ENCODE measurements around the gene TUSC7.

Gene TUSC7

GRCh38 chr3:116743062-116743461 is 33.5 kb downstream of the TUSC7 start:
- Histone ChIP-seq H3K79me2 (ENCODE audit: insufficient read depth, low read length) (no peaks in the 10 kb centered on the region), H3K27ac (ENCODE audit: low read length) (no peak overlapping the region), H3K27me3 (ENCODE audit: insufficient read depth, low read length, poor library complexity) (no peaks in the 10 kb centered on the region), H3K4me1 (ENCODE audit: insufficient read depth, low read length) (no peaks in the 10 kb centered on the region), H2AFZ (ENCODE audit: low read depth, low read length) (no peak overlapping the region), H3K4me2 (ENCODE audit: insufficient read depth, low read length) (no peak overlapping the region), H3K36me3 (ENCODE audit: insufficient read depth, low read length) (no peaks in the 10 kb centered on the region), H3K9ac (ENCODE audit: low read depth, low read length) (no peak overlapping the region), H3K9me3 (ENCODE audit: insufficient read depth, low read length, severe bottlenecking) (no peaks in the 10 kb centered on the region), H3K4me3 (ENCODE audit: low read depth in 1 of 2, low read length in 2 of 2) (no peak overlapping the region), H4K20me1 (ENCODE audit: insufficient read depth, low read length) (no peaks in the 10 kb centered on the region)
- ATAC-seq (ENCODE audit: insufficient read depth, low read depth) (no peak), DNase-seq (no peak)
- no peak for TF ChIP-seq CTCF (IDR thresholded peaks at IDR 0.05; ENCODE audit: borderline replicate concordance, extremely low read depth, low read length, poor library complexity, severe bottlenecking)
- no peak for TF ChIP-seq EZH2 (IDR thresholded peaks at IDR 0.05; ENCODE audit: borderline replicate concordance, low read depth, low read length, severe bottlenecking)

- Histone ChIP-seq H3K4me1 (ENCODE audit: insufficient read depth, low read length) (no peaks in the 10 kb centered on the region), H4K20me1 (ENCODE audit: insufficient read depth, low read length) (no peaks in the 10 kb centered on the region), H3K79me2 (ENCODE audit: insufficient read depth, low read length) (no peaks in the 10 kb centered on the region), H3K9ac (ENCODE audit: low read depth, low read length) (no peak overlapping the region), H3K4me2 (ENCODE audit: insufficient read depth, low read length) (no peak overlapping the region), H3K36me3 (ENCODE audit: insufficient read depth, low read length) (no peaks in the 10 kb centered on the region), H3K27me3 (ENCODE audit: insufficient read depth, low read length, poor library complexity) (no peaks in the 10 kb centered on the region), H2AFZ (ENCODE audit: low read depth, low read length) (no peak overlapping the region), H3K27ac (ENCODE audit: low read length) (no peak overlapping the region), H3K9me3 (ENCODE audit: insufficient read depth, low read length, severe bottlenecking) (no peaks in the 10 kb centered on the region), H3K4me3 (ENCODE audit: low read depth in 1 of 2, low read length in 2 of 2) (no peak overlapping the region)
- ATAC-seq (ENCODE audit: insufficient read depth, low read depth) (no peak), DNase-seq (no peak)
- TF ChIP-seq CTCF (IDR thresholded peaks at IDR 0.05; ENCODE audit: borderline replicate concordance, extremely low read depth, low read length, poor library complexity, severe bottlenecking) (no peak), EZH2 (IDR thresholded peaks at IDR 0.05; ENCODE audit: borderline replicate concordance, low read depth, low read length, severe bottlenecking) (no peak)
Observed at GRCh38 chr3:116749388-116749787, 39.8 kb downstream of the TUSC7 start.

GRCh38 chr3:116757315-116757714 is 47.7 kb downstream of the TUSC7 start:
- DNase-seq = no peak
- ATAC-seq (ENCODE audit: insufficient read depth, low read depth) = no peak
- H3K27ac ChIP-seq (ENCODE audit: low read length) = no peak overlapping the region
- H3K4me2 ChIP-seq (ENCODE audit: insufficient read depth, low read length) = no peak overlapping the region
- no peak overlapping the region for H3K9ac ChIP-seq (ENCODE audit: low read depth, low read length)
- no peaks in the 10 kb centered on the region for H3K79me2 ChIP-seq (ENCODE audit: insufficient read depth, low read length)
- no peaks in the 10 kb centered on the region for H3K27me3 ChIP-seq (ENCODE audit: insufficient read depth, low read length, poor library complexity)
- TF ChIP-seq CTCF (IDR thresholded peaks at IDR 0.05; ENCODE audit: borderline replicate concordance, extremely low read depth, low read length, poor library complexity, severe bottlenecking) (no peak), EZH2 (IDR thresholded peaks at IDR 0.05; ENCODE audit: borderline replicate concordance, low read depth, low read length, severe bottlenecking) (no peak)
- H3K36me3 ChIP-seq (ENCODE audit: insufficient read depth, low read length) = no peaks in the 10 kb centered on the region
- no peak overlapping the region for H3K4me3 ChIP-seq (ENCODE audit: low read depth in 1 of 2, low read length in 2 of 2)
- H3K4me1 ChIP-seq (ENCODE audit: insufficient read depth, low read length) = no peaks in the 10 kb centered on the region
- no peak overlapping the region for H2AFZ ChIP-seq (ENCODE audit: low read depth, low read length)
- no peaks in the 10 kb centered on the region for H4K20me1 ChIP-seq (ENCODE audit: insufficient read depth, low read length)
- no peaks in the 10 kb centered on the region for H3K9me3 ChIP-seq (ENCODE audit: insufficient read depth, low read length, severe bottlenecking)

GRCh38 chr3:116759316-116759715 is 49.7 kb downstream of the TUSC7 start:
- ATAC-seq (ENCODE audit: insufficient read depth, low read depth) = no peak
- TF ChIP-seq CTCF (IDR thresholded peaks at IDR 0.05; ENCODE audit: borderline replicate concordance, extremely low read depth, low read length, poor library complexity, severe bottlenecking) (no peak), EZH2 (IDR thresholded peaks at IDR 0.05; ENCODE audit: borderline replicate concordance, low read depth, low read length, severe bottlenecking) (no peak)
- no peak overlapping the region for H3K27ac ChIP-seq (ENCODE audit: low read length)
- no peaks in the 10 kb centered on the region for H4K20me1 ChIP-seq (ENCODE audit: insufficient read depth, low read length)
- H3K36me3 ChIP-seq (ENCODE audit: insufficient read depth, low read length) = no peaks in the 10 kb centered on the region
- no peak overlapping the region for H2AFZ ChIP-seq (ENCODE audit: low read depth, low read length)
- H3K4me3 ChIP-seq (ENCODE audit: low read depth in 1 of 2, low read length in 2 of 2) = no peak overlapping the region
- H3K79me2 ChIP-seq (ENCODE audit: insufficient read depth, low read length) = no peaks in the 10 kb centered on the region
- no peak overlapping the region for H3K4me2 ChIP-seq (ENCODE audit: insufficient read depth, low read length)
- no peak for DNase-seq
- H3K4me1 ChIP-seq (ENCODE audit: insufficient read depth, low read length) = no peaks in the 10 kb centered on the region
- H3K9ac ChIP-seq (ENCODE audit: low read depth, low read length) = no peak overlapping the region
- H3K9me3 ChIP-seq (ENCODE audit: insufficient read depth, low read length, severe bottlenecking) = no peaks in the 10 kb centered on the region
- H3K27me3 ChIP-seq (ENCODE audit: insufficient read depth, low read length, poor library complexity) = no peaks in the 10 kb centered on the region
